SK-N-SH treated with all-trans-retinoic acid at 6 μM for 48 hours (cell line): ENCODE data around the gene CD151.

Source experiments
- BACH2 ChIP-seq: fragments of 250-450 bp; sonication (Bioruptor Pico); IDR thresholded peaks from 2 replicates; pipeline ENCODE4 v1.9.0; 2021; ENCODE audit warnings: mild to moderate bottlenecking, borderline replicate concordance
- CREB5 ChIP-seq: fragments of 250-450 bp; sonication (Bioruptor Pico); IDR thresholded peaks from 2 replicates; pipeline ENCODE4 v1.5.1; 2020; ENCODE audit warnings: low read depth, mild to moderate bottlenecking, moderate library complexity
- ISL1 ChIP-seq: fragments of 250-450 bp; sonication (Bioruptor Pico); IDR thresholded peaks from 2 replicates; pipeline ENCODE4 v2.1.2; 2022; ENCODE audit warnings: mild to moderate bottlenecking, moderate library complexity
- RARB ChIP-seq: fragments of 250-450 bp; sonication (Bioruptor Pico); IDR thresholded peaks from 2 replicates; pipeline ENCODE4 v1.8.0; 2021; ENCODE audit warnings: mild to moderate bottlenecking, moderate library complexity
- SNAI2 ChIP-seq: fragments of 250-450 bp; sonication (Bioruptor Pico); IDR thresholded peaks from 2 replicates; pipeline ENCODE4 v1.5.0; 2020; ENCODE audit warnings: mild to moderate bottlenecking, moderate library complexity
- TCF4 ChIP-seq: fragments of 250-450 bp; sonication (Bioruptor Pico); IDR thresholded peaks from 2 replicates; pipeline ENCODE4 v1.8.0; 2021; ENCODE audit warnings: mild to moderate bottlenecking, moderate library complexity, borderline replicate concordance
- TOX ChIP-seq: fragments of 250-450 bp; sonication (Bioruptor Pico); IDR thresholded peaks from 2 replicates; pipeline ENCODE4 v1.8.0; 2021; ENCODE audit warnings: mild to moderate bottlenecking, moderate library complexity, borderline replicate concordance
- TSHZ2 ChIP-seq: fragments of 250-450 bp; sonication (Bioruptor Pico); IDR thresholded peaks from 2 replicates; pipeline ENCODE4 v1.5.0; 2020; ENCODE audit warnings: mild to moderate bottlenecking, moderate library complexity
- ZC3H10 ChIP-seq: fragments of 250-450 bp; sonication (Bioruptor Pico); IDR thresholded peaks from 2 replicates; pipeline ENCODE4 v1.5.1; 2021; ENCODE audit warnings: mild to moderate bottlenecking, moderate library complexity
- TF ChIP-seq, protein P1 (sequence below): fragments of 250-450 bp; sonication (Bioruptor Pico); IDR thresholded peaks from 2 replicates; pipeline ENCODE4 v1.5.1; 2021; ENCODE audit warnings: mild to moderate bottlenecking, moderate library complexity
- TF ChIP-seq, protein P2 (sequence below): fragments of 250-450 bp; sonication (Bioruptor Pico); IDR thresholded peaks from 2 replicates; pipeline ENCODE4 v1.8.0; 2020; ENCODE audit warnings: mild to moderate bottlenecking, moderate library complexity, borderline replicate concordance

DNA sequence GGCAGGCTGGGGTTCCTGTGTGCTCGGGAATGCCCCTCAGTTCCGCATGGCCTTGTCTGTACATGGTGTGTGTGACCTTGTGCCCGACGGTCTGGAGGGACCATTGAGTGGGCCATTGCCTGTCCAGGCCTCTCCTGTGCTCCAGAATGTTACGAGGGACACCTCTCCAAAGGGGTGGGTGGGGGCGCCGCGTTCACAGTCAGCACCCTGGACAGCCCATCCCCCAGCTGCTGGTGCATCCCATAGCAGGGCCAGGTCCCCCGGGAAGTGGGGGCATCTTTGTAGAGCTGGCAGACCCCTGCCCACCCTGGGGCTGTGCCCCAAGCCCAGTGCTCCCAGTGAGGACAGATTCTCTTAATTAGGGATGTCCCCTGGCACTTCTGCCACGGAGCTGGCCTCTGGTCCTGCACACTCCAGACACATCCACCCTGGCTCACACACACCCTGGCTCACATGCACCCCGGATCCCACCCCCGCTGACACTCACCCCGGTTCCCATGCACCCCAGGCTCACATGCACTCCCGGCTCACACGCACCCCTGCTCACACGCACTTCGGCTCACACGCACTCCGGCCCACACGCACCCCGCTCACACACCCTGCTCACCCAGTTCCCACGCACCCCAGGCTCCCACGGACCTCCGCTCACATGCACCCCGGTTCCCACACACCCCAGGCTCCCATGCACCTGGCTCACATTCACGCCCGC lies 25.5 kb downstream of the CD151 start:
- TF ChIP-seq CREB5 (CRISPR knock-in tag) (no peak), RARB (CRISPR knock-in tag) (no peak), ZC3H10 (CRISPR knock-in tag) (no peak), BACH2 (no peak), TSHZ2 (CRISPR knock-in tag) (no peak), SNAI2 (CRISPR knock-in tag) (no peak), TOX (CRISPR knock-in tag) (no peak), ISL1 (no peak), TCF4 (CRISPR knock-in tag) (no peak)
- TF ChIP-seq, protein P1, sequence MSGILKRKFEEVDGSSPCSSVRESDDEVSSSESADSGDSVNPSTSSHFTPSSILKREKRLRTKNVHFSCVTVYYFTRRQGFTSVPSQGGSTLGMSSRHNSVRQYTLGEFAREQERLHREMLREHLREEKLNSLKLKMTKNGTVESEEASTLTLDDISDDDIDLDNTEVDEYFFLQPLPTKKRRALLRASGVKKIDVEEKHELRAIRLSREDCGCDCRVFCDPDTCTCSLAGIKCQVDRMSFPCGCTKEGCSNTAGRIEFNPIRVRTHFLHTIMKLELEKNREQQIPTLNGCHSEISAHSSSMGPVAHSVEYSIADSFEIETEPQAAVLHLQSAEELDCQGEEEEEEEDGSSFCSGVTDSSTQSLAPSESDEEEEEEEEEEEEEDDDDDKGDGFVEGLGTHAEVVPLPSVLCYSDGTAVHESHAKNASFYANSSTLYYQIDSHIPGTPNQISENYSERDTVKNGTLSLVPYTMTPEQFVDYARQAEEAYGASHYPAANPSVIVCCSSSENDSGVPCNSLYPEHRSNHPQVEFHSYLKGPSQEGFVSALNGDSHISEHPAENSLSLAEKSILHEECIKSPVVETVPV (CRISPR knock-in tag) = no peak
- TF ChIP-seq, protein P2, sequence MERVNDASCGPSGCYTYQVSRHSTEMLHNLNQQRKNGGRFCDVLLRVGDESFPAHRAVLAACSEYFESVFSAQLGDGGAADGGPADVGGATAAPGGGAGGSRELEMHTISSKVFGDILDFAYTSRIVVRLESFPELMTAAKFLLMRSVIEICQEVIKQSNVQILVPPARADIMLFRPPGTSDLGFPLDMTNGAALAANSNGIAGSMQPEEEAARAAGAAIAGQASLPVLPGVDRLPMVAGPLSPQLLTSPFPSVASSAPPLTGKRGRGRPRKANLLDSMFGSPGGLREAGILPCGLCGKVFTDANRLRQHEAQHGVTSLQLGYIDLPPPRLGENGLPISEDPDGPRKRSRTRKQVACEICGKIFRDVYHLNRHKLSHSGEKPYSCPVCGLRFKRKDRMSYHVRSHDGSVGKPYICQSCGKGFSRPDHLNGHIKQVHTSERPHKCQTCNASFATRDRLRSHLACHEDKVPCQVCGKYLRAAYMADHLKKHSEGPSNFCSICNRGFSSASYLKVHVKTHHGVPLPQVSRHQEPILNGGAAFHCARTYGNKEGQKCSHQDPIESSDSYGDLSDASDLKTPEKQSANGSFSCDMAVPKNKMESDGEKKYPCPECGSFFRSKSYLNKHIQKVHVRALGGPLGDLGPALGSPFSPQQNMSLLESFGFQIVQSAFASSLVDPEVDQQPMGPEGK (CRISPR knock-in tag) = no peak
